Cardiac fibroblast (primary cell): ENCODE measurements around the gene PRTFDC1.

Experiments used
- DNase-seq, 2 donors: peaks; one replicate each; pipeline versions ENCODE4 v3.0.0 to v3.0.0-alpha.2; 2010; ENCODE audit warnings: low read depth in 2 of 2
- H3K4me3 ChIP-seq, 2 donors: replicated peaks in 1 of 2; 1 replicate in 1 of 2; 2 replicates in 1 of 2; pipeline ENCODE4 v1.5.1; 2011; ENCODE audit warnings: low read depth in 2 of 2, low read length in 2 of 2, mild to moderate bottlenecking in 2 of 2, moderate library complexity in 1 of 2
- TF ChIP-seq, protein P1 (sequence below): IDR thresholded peaks from one replicate; pipeline ENCODE4 v1.5.1; 2011; ENCODE audit warnings: low read depth, mild to moderate bottlenecking, low read length, inconsistent platforms

PRTFDC1 gene

GRCh38 chr10:24989867-24990266, 37.5 kb upstream of the PRTFDC1 start:
- no peak overlapping the region for H3K4me3 ChIP-seq
- TF ChIP-seq, protein P1, sequence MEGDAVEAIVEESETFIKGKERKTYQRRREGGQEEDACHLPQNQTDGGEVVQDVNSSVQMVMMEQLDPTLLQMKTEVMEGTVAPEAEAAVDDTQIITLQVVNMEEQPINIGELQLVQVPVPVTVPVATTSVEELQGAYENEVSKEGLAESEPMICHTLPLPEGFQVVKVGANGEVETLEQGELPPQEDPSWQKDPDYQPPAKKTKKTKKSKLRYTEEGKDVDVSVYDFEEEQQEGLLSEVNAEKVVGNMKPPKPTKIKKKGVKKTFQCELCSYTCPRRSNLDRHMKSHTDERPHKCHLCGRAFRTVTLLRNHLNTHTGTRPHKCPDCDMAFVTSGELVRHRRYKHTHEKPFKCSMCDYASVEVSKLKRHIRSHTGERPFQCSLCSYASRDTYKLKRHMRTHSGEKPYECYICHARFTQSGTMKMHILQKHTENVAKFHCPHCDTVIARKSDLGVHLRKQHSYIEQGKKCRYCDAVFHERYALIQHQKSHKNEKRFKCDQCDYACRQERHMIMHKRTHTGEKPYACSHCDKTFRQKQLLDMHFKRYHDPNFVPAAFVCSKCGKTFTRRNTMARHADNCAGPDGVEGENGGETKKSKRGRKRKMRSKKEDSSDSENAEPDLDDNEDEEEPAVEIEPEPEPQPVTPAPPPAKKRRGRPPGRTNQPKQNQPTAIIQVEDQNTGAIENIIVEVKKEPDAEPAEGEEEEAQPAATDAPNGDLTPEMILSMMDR = no peak
- DNase-seq = peak; percentile 28 to 46

GRCh38 chr10:24988831-24989640, 36.6 kb upstream of the PRTFDC1 start:
- TF ChIP-seq, protein P1 = no peak
- no peak overlapping the region for H3K4me3 ChIP-seq
- no peak for DNase-seq

DNA sequence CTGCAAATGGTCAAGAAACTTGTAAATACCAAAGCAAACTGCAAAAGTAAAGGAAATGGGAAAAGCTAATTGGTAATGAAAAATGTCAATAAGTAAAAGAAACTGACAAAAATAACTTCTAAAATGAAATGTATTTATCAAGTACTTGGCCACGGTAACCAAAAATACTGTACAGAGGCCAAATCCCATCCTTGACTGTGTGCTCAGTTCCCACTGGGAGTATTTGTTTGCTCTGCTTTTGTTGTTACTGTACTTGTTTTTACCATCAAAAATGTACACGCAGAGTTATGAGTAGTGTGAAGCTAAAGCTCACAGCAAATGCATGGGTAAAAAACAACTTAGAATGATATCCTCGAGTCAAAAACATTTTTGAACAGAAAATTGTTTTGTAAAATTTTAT, 32.5 kb upstream of the PRTFDC1 start:
- TF ChIP-seq, protein P1 = no peak
- peak; percentile 8 to 40 for DNase-seq
- no peak overlapping the region for H3K4me3 ChIP-seq

DNA sequence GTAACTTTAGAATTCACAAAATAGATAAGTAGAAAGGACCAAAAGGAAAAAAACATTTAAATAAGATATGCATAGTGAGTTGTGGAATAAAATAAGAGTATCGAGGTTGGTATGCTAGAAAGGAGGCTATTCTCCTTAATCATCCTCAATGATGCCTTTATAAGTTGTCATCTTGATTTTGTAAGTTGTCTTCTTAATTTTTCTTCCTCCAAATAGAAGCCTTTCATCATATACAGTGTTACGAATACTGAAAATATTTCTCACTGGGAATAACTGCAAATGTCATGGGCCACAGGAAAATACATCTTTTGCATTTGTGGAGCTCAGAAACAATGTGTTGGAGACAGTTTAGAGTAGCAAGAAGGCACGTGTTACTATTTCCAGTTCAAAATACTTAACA, 31.5 kb upstream of the PRTFDC1 start:
- TF ChIP-seq, protein P1 = no peak
- DNase-seq = peak; percentile 30 to 59
- H3K4me3 ChIP-seq = no peak overlapping the region

GRCh38 chr10:24983130-24983529, 30.7 kb upstream of the PRTFDC1 start:
- no peak overlapping the region for H3K4me3 ChIP-seq
- no peak for DNase-seq
- TF ChIP-seq, protein P1 = no peak

DNA sequence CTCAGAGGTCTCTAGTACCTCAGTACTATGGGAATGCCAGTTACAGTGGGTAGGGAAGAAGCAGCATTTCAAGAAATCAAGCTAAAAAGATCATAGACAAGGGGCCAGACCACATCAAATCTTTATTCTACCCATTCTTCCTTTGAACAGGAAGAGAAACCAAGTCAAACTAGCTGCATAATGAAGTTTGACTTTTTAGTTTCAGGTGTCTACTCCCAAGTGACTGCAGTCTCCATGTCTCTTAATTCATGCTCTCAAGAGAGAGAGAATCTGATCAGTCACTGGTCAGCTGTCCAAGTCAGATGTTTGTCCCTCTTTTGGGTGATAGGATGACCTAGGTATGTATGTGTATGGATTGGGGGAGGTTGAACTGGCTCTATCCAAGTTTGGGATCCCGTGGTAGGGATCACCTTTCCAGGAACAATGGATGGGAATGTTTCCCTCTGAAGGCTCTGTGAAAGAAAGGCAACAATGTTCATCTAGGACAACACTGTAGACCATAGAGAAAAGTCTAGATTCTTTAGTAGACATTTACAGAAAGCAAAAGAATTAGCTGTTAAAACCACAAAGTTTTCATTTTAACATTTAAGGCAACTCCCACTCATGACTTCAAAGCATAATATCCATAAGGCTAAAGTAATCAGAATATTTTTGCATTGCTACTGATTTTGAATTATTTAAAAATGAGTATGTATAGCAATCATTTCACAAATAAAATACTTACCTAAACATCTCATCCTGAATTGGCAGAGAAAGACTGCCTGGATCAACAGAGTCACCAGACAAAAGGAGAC, 30.1 kb upstream of the PRTFDC1 start:
- no peak overlapping the region for H3K4me3 ChIP-seq
- DNase-seq = no peak
- TF ChIP-seq, protein P1 = no peak
